ENCODE data around the gene ANO8.

The ANO8 gene

DNA sequence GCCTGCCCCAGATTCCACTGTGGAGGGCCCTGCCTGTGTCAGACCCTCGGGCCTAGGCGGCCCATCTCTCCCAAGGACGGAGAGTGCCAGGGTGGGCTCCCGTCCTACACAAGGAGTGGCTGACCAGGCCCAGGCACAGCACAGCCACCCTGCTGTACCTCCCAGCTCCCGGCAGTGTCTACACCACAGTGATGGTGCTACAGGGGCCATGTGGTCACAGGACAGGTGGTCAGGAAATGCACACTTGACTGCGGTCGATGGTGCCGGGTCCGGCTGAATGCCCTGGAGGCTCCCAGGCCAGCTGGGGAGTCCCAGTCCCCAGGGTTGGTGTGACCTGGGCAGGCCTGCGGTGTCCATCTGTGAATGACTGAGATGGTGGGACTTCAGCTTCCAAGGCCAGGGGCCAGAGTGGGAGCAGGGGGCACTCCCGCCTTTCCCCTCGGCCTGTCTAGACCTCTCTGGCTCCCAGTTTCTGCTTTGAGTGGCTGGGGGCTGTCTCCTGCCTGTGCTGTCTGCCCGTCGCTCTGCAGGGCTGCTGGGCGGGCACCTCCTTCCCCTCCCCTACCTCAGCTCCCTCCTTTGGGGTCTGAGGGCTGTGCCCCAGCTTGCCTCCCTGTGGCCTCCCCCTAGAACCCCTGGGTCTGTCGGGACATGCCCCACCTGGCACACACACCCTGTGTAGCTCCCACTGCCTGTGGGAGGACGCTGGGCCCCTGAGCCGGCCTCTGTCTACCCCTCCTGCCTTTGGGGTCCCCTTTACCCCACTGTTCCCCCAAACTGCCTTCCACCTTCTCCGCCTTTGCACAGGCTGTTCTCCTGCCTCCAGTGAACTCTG is 12.8 kb downstream of the ANO8 start:
- TF ChIP-seq ZFX (IDR thresholded peaks at IDR 0.05), result no peak
- TF ChIP-seq, protein P1, sequence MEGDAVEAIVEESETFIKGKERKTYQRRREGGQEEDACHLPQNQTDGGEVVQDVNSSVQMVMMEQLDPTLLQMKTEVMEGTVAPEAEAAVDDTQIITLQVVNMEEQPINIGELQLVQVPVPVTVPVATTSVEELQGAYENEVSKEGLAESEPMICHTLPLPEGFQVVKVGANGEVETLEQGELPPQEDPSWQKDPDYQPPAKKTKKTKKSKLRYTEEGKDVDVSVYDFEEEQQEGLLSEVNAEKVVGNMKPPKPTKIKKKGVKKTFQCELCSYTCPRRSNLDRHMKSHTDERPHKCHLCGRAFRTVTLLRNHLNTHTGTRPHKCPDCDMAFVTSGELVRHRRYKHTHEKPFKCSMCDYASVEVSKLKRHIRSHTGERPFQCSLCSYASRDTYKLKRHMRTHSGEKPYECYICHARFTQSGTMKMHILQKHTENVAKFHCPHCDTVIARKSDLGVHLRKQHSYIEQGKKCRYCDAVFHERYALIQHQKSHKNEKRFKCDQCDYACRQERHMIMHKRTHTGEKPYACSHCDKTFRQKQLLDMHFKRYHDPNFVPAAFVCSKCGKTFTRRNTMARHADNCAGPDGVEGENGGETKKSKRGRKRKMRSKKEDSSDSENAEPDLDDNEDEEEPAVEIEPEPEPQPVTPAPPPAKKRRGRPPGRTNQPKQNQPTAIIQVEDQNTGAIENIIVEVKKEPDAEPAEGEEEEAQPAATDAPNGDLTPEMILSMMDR (conservative IDR thresholded peaks at IDR 0.05), result no peak
- no peak overlapping the region for H3K27ac ChIP-seq

DNA sequence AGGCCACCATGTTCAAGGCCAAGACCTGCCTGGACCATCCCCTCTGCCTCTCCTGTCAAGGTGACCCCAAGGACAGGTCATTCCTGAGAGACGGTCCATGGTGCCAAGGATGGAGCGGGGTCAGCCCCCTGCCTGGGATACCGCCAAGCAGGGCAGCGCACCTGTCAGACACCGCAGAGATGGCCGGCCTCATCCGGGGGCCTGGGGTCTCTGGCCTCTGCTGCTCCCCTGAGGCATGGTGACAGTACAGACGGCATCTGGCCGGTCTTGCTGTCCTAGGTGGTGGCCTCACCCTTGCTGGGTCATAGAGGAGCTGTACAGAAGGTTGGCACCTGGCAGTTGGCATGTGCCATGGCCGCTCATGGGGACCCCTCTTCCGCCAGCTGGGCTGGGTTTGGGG is 14.2 kb downstream of the ANO8 start:
- no peak for TF ChIP-seq ZFX (IDR thresholded peaks at IDR 0.05)
- TF ChIP-seq, protein P1 (conservative IDR thresholded peaks at IDR 0.05), result no peak

DNA sequence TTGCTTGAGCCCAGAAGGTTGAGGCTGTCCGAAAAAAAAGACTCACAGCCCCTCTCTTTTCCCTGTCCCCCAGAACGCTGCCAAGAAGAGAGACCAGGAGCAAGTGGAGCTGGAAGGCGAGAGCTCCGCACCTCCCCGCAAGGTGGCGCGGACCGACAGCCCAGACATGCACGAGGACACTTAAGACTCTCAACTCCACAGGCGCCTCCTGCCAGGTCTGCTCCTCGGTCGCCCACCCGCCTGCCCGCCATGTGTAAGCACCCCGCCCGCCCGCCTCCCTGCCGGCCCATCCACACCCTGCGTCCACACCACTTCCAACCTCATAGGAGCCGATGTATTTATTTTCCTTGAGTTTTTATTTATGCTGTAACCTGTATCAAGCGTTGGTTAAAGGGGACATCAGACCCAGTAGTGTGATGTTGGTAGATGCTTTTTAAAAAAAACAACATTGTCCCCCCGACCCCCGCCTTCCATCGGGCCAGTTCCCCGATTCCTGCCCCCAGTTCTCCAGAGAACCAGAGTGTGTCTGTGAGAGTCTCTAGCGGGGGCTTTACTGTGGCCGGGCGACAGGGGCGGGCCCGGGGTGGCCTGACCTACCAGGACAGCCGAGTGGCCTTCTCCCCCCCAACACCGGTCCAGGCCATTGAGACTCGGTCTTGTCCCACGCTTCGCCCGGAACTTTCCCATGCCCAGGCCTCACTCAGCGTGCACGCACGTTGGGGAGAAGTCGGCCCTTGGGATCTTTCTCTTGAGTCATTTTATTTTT is 15.0 kb downstream of the ANO8 start:
- TF ChIP-seq ZFX (IDR thresholded peaks at IDR 0.05), result no peak
- TF ChIP-seq, protein P1 (conservative IDR thresholded peaks at IDR 0.05), result no peak
- no peak overlapping the region for H3K27ac ChIP-seq

More for the DNA sequence above, 14.2 kb downstream of the ANO8 start:
- H3K27ac ChIP-seq, result no peak overlapping the region

DNA sequence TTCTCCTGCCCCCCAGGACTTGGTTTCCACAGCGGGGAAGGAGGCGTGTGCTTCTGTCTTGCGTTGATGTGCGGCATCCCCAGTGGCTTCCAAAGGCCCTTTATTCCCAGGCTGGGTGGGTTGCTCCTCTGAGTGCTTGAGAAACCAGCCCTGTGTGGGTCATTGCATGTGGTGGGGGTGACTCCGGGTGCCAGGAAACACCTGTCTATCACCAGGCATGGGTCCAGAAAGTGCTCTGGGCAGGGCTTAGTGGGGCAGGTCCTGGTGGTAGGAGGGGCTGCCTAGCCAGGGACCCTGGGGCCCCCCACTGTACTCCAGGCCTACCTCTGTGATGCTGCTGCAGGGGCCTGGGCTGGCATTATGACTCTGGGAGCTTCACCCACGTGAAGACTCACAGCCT is 15.7 kb downstream of the ANO8 start:
- no peak overlapping the region for H3K27ac ChIP-seq
- no peak for TF ChIP-seq ZFX (IDR thresholded peaks at IDR 0.05)
- TF ChIP-seq, protein P1 (conservative IDR thresholded peaks at IDR 0.05), result no peak

DNA sequence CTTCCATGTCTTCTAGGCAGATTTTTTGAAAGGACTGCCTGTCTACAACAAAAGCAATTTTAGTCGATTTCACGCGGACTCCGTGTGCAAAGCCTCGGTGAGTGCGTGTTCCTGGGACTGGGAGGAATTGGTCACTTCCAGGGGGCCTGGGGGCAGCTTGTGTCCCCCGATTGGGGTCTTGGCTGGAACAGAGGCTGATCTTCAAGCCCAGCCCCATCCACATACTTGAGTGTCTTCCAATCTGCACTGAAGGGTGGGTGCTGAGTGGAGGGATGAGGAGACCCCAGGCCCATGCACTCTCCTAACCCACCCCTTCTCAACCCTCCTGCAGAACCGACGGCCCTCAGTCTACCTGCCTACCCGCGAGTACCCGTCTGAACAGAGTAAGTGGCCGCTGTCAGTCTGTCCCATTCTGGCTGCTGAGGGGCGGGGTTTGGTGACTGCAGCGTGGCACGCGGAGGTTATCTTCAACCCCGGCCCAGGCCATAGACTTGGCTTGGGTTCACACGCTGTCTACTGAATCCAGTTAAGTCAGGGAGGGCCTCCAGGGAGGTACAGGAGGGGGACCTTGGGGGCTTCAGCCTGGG is 20.6 kb downstream of the ANO8 start:
- H3K27ac ChIP-seq, result no peak overlapping the region
- TF ChIP-seq, protein P1 (conservative IDR thresholded peaks at IDR 0.05), result no peak
- TF ChIP-seq ZFX (IDR thresholded peaks at IDR 0.05), result no peak

DNA sequence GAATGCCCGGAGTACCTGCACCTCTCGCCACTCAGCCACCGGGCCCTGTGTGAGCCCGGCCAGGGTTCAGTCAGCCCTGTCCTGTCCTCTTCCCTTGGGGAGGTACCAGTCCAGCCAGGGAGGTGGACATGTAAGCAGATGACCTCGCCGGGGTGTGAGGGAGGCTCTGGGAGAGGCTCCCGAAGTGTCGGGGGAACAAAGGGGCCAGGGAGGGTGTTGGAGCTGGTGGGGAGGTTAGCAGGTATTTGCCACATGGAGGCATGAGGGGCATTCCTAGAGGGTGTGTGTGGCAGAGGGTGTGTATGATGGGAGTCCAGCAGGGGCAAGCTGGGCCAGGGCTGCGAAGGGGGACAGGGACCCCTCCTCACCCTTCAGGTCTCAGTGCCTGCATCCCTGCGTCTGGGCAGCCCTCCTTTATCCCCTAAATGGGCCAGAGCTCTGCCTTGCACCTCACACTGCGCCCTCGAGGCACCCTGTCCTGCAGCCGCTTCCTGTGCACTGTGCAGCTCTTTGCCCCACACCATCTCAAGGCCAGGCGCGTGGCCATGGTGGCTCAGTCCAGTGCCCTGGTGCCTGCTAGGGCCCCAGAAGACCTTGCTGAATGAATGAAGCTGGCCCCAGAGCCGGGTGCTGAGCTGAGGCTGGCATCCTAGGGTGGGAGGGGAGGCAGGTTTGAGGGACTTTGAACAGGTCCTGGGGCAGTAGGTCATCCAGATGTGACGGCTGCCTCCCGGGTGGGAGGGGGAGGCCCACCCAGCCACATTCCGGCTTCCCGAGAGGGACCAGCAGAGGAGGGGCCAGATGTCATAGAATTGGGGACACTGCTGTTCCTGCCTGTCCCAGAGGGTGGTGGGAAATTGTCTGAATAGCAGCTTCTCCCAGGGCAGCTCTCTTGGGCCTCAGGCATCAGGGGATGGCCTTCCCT is 22.2 kb downstream of the ANO8 start:
- no peak overlapping the region for H3K27ac ChIP-seq
- TF ChIP-seq, protein P1 (conservative IDR thresholded peaks at IDR 0.05), result no peak
- no peak for TF ChIP-seq ZFX (IDR thresholded peaks at IDR 0.05)
